Right ventricle myocardium inferior (tissue), 1 donor: ENCODE measurements around the gene CD24. TPM values are rescaled to one million over a fixed set of nuclear protein-coding genes. Genes with fewer than 3 reads are reported as not detected.
A peak's percentile ranks its signal among the peaks of the same experiment; 100 is the strongest.
"Not testable (repeated sequence)": the region's sequence is repeated elsewhere in the genome, so short reads cannot be mapped to it uniquely, and the experiment has no call there.

Source experiments
- ATAC-seq: fragments of 200-7000 bp; cut with Tn5 transposase; one replicate; pipeline ENCODE4 v1.9.1; 2020; ENCODE audit warnings: mild to moderate bottlenecking, moderate library complexity
- DNase-seq: peaks from one replicate; pipeline ENCODE4 v3.0.0; 2021; ENCODE audit errors: missing footprints
- intact Hi-C: fragments of 100-400 bp; cut with DNase I; formaldehyde crosslinking; loops from one replicate; pipeline ENCODE4 v1.11.0; 2022
- total RNA-seq: library from RNA; stranded (reverse); fragmentation: NEBNext Ultra II Directional; extraction: Animal tissue kit (Norgen Biotek cat#: 25700); gene quantifications from one replicate; pipeline ENCODE4 v1.2.1, GENCODE V29; 2021
- donor health status: DM: no; HTN: yes; CAD: no; lungs with severe emphysema.

CD24 gene
- total RNA-seq, 1 donor from 2014 or later: 0.35 TPM

DNA sequence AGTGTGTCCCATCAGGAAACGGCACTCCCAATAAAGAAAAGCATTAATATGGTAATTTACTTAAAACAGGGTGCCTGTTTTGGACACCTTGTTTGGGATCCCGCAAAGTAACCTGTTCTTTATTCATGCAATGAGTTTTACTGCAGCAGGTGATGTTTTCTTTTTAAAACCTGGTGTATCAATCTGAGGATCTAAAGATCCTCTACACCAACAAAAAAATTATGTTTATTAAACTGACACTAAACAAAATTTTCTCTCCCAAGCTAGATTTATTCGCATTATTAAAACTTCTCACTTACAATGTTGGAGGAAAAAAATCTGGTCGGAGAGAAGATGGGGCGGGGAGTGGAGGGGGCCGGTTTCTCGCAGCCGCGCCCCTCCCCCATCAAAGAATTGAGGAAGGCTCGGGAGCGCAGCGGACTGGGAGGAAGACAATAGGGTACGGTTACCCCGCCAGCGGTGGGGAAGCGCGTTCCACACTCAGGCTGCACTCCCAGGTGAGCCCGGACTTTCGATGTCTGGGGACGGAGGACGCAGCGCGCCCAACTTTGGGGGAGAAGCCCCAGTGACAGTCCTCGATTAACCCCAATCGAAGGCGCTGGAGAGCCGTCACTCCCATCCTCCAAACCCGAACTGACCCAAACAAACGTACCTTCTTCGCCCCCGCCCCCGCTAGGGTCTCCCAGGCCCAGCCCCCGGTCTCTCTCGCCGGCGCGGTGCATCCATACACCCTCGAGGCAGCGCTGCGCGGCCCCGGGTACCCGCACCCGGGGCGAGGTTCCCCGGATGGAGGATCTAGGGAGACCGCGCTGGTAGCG is 1.3 kb downstream of the CD24 start:
- DNase-seq: peak; percentile 76
- intact Hi-C loops: loop anchor here (10.0 kb wide), 1 partner anchor 408 kb away; no protein-coding TSS in a partner anchor
- no peak for ATAC-seq

- no peak for ATAC-seq
- intact Hi-C loops: loop anchor here (10.0 kb wide), 1 partner anchor 408 kb away; no protein-coding TSS in a partner anchor
- DNase-seq: no peak
Measured at GRCh38 chr6:106972500-106972899, 2.0 kb downstream of the CD24 start.

DNA sequence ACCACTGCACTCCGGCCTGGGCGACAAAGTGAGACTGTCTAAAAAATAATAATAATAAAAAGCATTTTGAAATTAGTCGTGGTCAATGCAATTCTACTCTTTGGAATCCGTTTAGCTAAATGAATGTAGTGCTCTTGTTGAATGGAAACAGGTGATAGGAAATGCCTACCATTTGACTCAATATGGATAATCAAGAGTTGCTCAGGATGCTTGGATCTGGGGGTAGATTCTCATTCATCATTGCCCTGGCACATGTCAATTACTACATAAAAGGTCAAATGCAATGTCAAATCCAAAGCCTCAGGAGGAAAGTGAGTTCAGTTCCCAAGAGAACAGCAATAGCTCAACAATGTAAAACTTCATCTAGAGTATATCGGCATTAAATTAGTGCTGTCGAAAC is 3.8 kb downstream of the CD24 start:
- DNase-seq, ATAC-seq: not testable (repeated sequence)
- intact Hi-C loops: loop anchor here (10.0 kb wide), 1 partner anchor 406 kb away; no protein-coding TSS in a partner anchor

DNA sequence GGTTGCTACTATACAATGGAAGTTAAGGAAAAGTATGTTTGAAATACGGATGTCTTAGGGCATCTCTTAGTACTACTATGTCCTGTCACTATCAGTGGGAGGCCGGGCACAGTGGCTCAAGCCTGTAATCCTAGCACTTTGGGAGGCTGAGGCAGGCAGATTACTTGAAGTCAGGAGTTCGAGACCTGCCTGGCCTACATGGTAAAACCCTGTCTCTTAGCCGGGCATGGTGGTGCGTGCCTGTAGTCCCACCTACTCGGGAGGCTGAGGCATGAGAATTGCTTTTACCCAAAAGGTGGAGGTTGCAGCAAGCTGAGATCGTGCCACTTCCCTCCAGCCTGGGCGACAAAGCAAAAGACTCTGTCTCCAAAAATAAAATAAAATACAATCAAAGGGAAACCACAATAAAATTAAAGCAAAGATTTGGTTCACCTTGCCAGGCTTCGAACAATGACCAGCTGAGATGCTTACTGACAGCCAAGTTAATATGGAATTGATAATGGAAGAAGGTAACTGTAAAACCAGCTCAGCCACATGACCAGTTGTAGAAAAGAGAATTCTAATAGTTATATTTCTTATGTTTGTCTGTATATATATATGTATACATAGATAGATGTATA is 6.5 kb downstream of the CD24 start:
- DNase-seq: no peak
- intact Hi-C loops: no loop called here
- ATAC-seq: no peak

- intact Hi-C loops: no loop called here
- ATAC-seq: no peak
- no peak for DNase-seq
Measured at GRCh38 chr6:106966671-106967640, 7.6 kb downstream of the CD24 start.

- no peak for ATAC-seq
- DNase-seq: no peak
- intact Hi-C loops: no loop called here
Measured at GRCh38 chr6:106966229-106966628, 8.3 kb downstream of the CD24 start.

DNA sequence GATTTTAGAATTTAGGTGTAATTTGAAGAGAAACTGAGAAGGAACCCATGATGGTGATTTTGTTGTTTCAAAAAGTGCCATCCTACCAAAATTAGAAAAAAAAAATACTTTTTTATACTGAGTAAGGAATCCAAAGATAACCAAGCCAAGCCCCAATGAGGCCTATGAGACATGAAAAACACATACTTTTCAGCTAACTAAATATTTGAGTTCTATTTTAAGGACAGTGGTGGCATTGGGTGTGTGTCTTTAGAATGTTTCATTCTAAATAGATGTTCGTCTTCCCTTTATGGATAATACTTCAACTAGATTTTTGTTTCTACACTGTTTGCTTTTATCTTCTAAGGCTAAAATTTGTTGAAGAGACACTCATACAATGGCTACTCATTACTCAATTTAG is 9.6 kb downstream of the CD24 start:
- DNase-seq: no peak
- no peak for ATAC-seq
- intact Hi-C loops: no loop called here

GRCh38 chr6:106964099-106964498 is 10.4 kb downstream of the CD24 start:
- ATAC-seq: no peak
- intact Hi-C loops: no loop called here
- no peak for DNase-seq

- intact Hi-C loops: no loop called here
- ATAC-seq: no peak
- DNase-seq: no peak
Measured at GRCh38 chr6:106963544-106963943, 11.0 kb downstream of the CD24 start.

- ATAC-seq: no peak
- intact Hi-C loops: no loop called here
- no peak for DNase-seq
Measured at GRCh38 chr6:106961801-106962200, 12.7 kb downstream of the CD24 start.

DNA sequence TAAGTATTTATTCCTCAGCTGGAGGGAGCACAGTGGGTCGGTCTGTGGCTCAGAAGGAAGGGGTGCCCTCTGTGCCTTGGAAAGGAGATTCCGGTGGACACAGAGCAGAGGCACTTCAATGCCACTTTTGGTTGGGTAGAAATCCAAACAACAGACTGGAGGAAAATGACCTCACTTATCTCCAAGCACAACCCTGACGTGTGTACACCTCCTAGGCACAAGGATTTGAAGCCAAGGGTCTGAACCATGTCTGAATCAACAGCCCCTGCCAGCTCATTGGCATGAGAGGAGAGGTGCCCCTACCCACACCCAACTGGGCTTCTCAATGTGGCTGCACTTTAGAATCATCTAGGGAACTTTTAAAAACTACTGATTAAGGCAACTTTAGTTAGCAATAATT is 13.4 kb downstream of the CD24 start:
- DNase-seq (no peak), ATAC-seq (no peak)
- intact Hi-C loops: no loop called here

DNA sequence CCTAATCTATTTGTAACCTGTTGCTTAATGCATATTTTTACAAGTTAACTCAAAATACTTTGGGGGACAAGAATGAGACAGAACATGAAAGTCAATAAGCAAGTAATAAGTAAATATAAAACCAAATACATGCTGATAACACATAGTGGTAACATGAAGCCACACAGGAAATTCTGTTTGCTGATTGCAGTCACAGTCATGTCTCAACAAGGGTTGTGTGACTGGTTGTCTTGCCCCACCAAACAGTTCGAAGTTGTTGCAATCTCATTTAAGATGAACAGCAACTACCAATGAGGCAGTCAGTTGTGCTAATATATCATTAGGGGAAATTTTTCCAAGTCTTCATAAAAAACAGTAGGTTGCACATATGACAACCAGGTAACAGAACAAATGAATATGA is 14.5 kb downstream of the CD24 start:
- DNase-seq (no peak), ATAC-seq (no peak)
- intact Hi-C loops: no loop called here

DNA sequence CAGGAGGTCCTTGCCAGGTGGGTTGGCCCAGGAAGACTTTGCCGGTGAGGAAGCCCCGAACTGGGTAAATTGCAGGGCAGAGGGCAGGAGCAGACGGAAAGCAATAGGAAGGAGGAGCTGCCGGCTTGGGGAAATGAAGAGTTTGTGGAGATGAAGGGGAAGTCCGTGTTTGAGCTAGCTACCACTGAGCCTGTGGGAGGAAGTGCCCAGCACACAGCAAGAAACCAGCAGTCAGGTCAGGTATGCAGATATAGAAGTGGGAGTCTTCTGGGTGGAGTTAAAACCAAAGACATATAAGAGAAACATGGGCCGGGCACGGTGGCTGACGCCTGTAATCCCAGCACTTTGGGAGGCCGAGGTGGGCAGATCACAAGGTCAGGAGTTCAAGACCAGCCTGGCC is 34.7 kb downstream of the CD24 start:
- intact Hi-C loops: no loop called here
- ATAC-seq: no peak

DNA sequence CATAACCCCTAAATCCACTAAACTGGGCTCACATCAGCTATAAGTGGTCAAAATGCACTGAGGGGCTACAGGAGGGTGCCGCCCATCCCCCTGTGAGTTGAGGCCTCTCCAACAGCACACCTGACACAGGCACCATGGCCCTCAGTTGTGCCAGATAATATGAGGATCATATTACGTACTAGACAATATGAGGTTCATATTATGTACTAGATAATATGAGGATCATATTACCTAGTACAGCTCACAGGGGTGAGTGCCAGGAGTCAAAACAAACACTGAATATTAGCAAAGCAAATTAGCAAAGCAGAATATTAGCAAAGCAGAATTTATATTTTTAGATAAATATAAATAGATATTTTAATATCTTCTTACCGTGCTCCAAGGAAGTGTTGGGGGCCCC is 35.3 kb downstream of the CD24 start:
- ATAC-seq (no peak), DNase-seq (no peak)
- intact Hi-C loops: no loop called here

More for the DNA sequence above, 34.7 kb downstream of the CD24 start:
- no peak for DNase-seq

- ATAC-seq: no peak
- DNase-seq: no peak
Measured at GRCh38 chr6:106927531-106928398, 46.8 kb downstream of the CD24 start.

DNA sequence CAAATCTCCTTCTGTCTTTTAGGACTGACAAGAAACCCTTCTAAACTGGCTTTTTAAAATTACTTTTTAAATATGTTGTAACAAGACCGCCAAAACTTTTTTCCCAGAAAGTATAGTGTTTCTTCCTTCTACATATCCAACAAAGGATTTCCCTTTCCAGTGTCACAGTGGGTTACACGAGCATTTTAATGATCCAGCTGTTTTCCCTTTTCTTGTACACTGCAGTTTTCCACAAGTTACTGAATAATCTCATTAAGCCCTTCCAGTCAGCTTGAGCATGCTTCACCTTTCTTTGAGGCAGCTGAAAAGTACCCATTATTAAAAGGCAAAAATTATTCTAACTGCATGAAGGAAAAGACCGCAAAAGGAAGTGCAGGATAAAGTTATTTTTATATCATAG is 48.6 kb downstream of the CD24 start:
- intact Hi-C loops: no loop called here
- no peak for ATAC-seq
- DNase-seq: no peak

More at GRCh38 chr6:106927531-106928398, 46.8 kb downstream of the CD24 start:
- intact Hi-C loops: no loop called here

- ATAC-seq (no peak), DNase-seq (no peak)
- intact Hi-C loops: no loop called here
Measured at GRCh38 chr6:106924694-106925523, 49.6 kb downstream of the CD24 start.
